IMR-90 (cell line): ENCODE data around the gene NDOR1. TPM values are rescaled to one million over a fixed set of nuclear protein-coding genes. Genes with fewer than 3 reads are reported as not detected.

Experiments
- ATAC-seq: fragments of 200-7000 bp; cut with Tn5 transposase; 2 replicates; pipeline ENCODE4 v1.9.1; 2020; ENCODE audit warnings: low read depth, mild to moderate bottlenecking, moderate library complexity
- BruUV-seq: library from RNA; stranded (reverse); fragments of 400-500 nt; replicated peaks from 2 replicates; lab custom pipeline; 2021; lab: Mats Ljungman, UMichigan
- CTCF ChIA-PET: fragments of 300-600 bp; formaldehyde crosslinking; extraction: SDS; loops from one replicate; lab custom pipeline; 2021; ENCODE audit warnings: antibody characterized with exemption; lab: Yijun Ruan, JAX
- POLR2A ChIA-PET: fragments of 300-600 bp; sonication (Branson Sonifier 250); formaldehyde crosslinking; loops from one replicate; lab custom pipeline; 2022; ENCODE audit warnings: antibody characterized with exemption; ENCODE audit not compliant: unreplicated experiment; lab: Charles Lee
- DNase-seq: peaks from one replicate; pipeline ENCODE4 v3.0.0; 2013
- H2AFZ ChIP-seq: replicated peaks from 2 replicates; pipeline ENCODE3; 2013; ENCODE audit warnings: low read length, mild to moderate bottlenecking; ENCODE audit not compliant: poor library complexity
- H2AK5ac ChIP-seq: 2 replicates; pipeline ENCODE4 v1.6.1; 2013; ENCODE audit warnings: low read depth, low read length, inconsistent platforms
- H2AK9ac ChIP-seq: replicated peaks from 2 replicates; pipeline ENCODE3; 2013; ENCODE audit warnings: mild to moderate bottlenecking, low read depth, low read length, moderate library complexity; ENCODE audit not compliant: poor library complexity
- H2BK120ac ChIP-seq: 2 replicates; pipeline ENCODE4 v1.6.1; 2013; ENCODE audit warnings: low read depth, low read length, inconsistent platforms
- H2BK15ac ChIP-seq: 3 replicates; pipeline ENCODE4 v1.6.1; 2013; ENCODE audit warnings: low read depth, low read length, inconsistent platforms
- H2BK20ac ChIP-seq: 2 replicates; pipeline ENCODE4 v1.6.1; 2013; ENCODE audit warnings: low read depth, mild to moderate bottlenecking, inconsistent platforms, low read length, moderate library complexity
- H2BK5ac ChIP-seq: 2 replicates; pipeline ENCODE4 v1.6.1; 2013; ENCODE audit warnings: mild to moderate bottlenecking, low read depth, low read length, inconsistent platforms; ENCODE audit not compliant: poor library complexity, severe bottlenecking
- H3K14ac ChIP-seq: replicated peaks from 2 replicates; pipeline ENCODE4 v1.6.1; 2013; ENCODE audit warnings: low read depth, low read length, inconsistent platforms
- H3K18ac ChIP-seq: 2 replicates; pipeline ENCODE4 v1.6.1; 2013; ENCODE audit warnings: low read depth, low read length, control low read depth
- H3K23ac ChIP-seq: 2 replicates; pipeline ENCODE4 v1.6.1; 2013; ENCODE audit warnings: low read depth, low read length, inconsistent platforms
- H3K27ac ChIP-seq: 2 replicates; pipeline ENCODE4 v1.5.1; 2013; ENCODE audit warnings: mild to moderate bottlenecking, control low read depth, low read length; ENCODE audit not compliant: insufficient read depth
- H3K27me3 ChIP-seq: 2 replicates; pipeline ENCODE4 v1.6.1; 2013; ENCODE audit warnings: low read length; ENCODE audit not compliant: control insufficient read depth, insufficient read depth
- H3K36me3 ChIP-seq: 2 replicates; pipeline ENCODE4 v1.6.1; 2013; ENCODE audit warnings: low read length, mixed read lengths; ENCODE audit not compliant: control insufficient read depth, insufficient read depth
- H3K4ac ChIP-seq: 2 replicates; pipeline ENCODE4 v1.6.1; 2013; ENCODE audit warnings: low read depth, low read length, inconsistent platforms
- H3K4me1 ChIP-seq: 2 replicates; pipeline ENCODE4 v1.6.1; 2013; ENCODE audit warnings: low read length, mixed read lengths; ENCODE audit not compliant: control insufficient read depth, insufficient read depth
- H3K4me2 ChIP-seq: 2 replicates; pipeline ENCODE4 v1.6.1; 2013; ENCODE audit warnings: low read depth, mild to moderate bottlenecking, control low read depth, low read length, moderate library complexity
- H3K4me3 ChIP-seq: 2 replicates; pipeline ENCODE4 v1.5.1; 2013; ENCODE audit warnings: low read depth, mild to moderate bottlenecking, control low read depth, low read length, moderate library complexity; ENCODE audit not compliant: insufficient read depth
- H3K56ac ChIP-seq: 2 replicates; pipeline ENCODE4 v1.6.1; 2013; ENCODE audit warnings: low read length, inconsistent platforms; ENCODE audit not compliant: insufficient read depth; ENCODE audit errors: extremely low read depth
- H3K79me1 ChIP-seq, 2 experiments: 2 replicates each; pipeline ENCODE4 v1.6.1; 2013; ENCODE audit warnings: low read length in 2 of 2, inconsistent platforms in 1 of 2, low read depth in 1 of 2
- H3K9ac ChIP-seq: 2 replicates; pipeline ENCODE4 v1.6.1; 2013; ENCODE audit warnings: low read depth, low read length, control low read depth
- H3K9me1 ChIP-seq: 2 replicates; pipeline ENCODE4 v1.6.1; 2013; ENCODE audit warnings: low read length, inconsistent platforms; ENCODE audit not compliant: insufficient read depth
- H3K9me3 ChIP-seq: 2 replicates; pipeline ENCODE4 v1.6.1; 2013; ENCODE audit warnings: low read length; ENCODE audit not compliant: control insufficient read depth, insufficient read depth
- H4K20me1 ChIP-seq: 2 replicates; pipeline ENCODE4 v1.6.1; 2013; ENCODE audit warnings: low read length, inconsistent platforms; ENCODE audit not compliant: insufficient read depth
- H4K5ac ChIP-seq: 2 replicates; pipeline ENCODE4 v1.6.1; 2013; ENCODE audit warnings: mild to moderate bottlenecking, low read depth, low read length, control low read depth
- H4K8ac ChIP-seq, 2 experiments: 2 replicates each; pipeline ENCODE4 v1.6.1; 2013; ENCODE audit warnings: low read depth in 2 of 2, low read length in 2 of 2, control low read depth in 1 of 2, inconsistent platforms in 1 of 2
- H4K91ac ChIP-seq: 2 replicates; pipeline ENCODE4 v1.6.1; 2013; ENCODE audit warnings: low read depth, low read length, inconsistent platforms; ENCODE audit not compliant: insufficient read depth
- FOS ChIP-seq: fragments of 150-350 bp; IDR thresholded peaks from 2 replicates; pipeline ENCODE4 v1.6.1; 2016; ENCODE audit warnings: low read depth, low read length
- RAD21 ChIP-seq: IDR thresholded peaks from 2 replicates; pipeline ENCODE4 v1.6.1; 2012; ENCODE audit warnings: low read length, improper control_type of control experiment
- WGBS, 2 experiments: methylation state at CpG; one replicate each; pipeline versions ENCODE4 v1.1.5 to v1.1.7; 2013; ENCODE audit warnings: missing lambda C conversion rate in 2 of 2; ENCODE audit not compliant: insufficient read length in 1 of 2; ENCODE audit errors: extremely low coverage in 2 of 2; 5-methylcytosine and 5-hydroxymethylcytosine counted together
- dilution Hi-C: fragments of 300-500 bp; cut with HindIII; formaldehyde crosslinking; loops from one replicate; pipeline ENCODE4 v1.14.3; 2018; ENCODE audit warnings: low sequenced_read_pairs; ENCODE audit not compliant: unreplicated experiment
- in situ Hi-C: fragments of 300-500 bp; cut with MboI; formaldehyde crosslinking; loops from 3 replicates; pipeline ENCODE4 v1.14.3; 2019; ENCODE audit warnings: low sequenced_read_pairs, inconsistent platforms, mixed read lengths
- intact Hi-C: fragments of 100-400 bp; cut with micrococcal nuclease; formaldehyde crosslinking; loops from 2 replicates; pipeline ENCODE4 v1.10.0; 2022
- polyA plus RNA-seq, 3 experiments: library from polyadenylated mRNA; depleted of rRNA; stranded (reverse); fragments of >200 nt; gene quantifications; 2 replicates each; pipeline ENCODE4 v1.2.3, GENCODE V29; 2012; ENCODE audit warnings: low replicate concordance in 1 of 3
- total RNA-seq: library from RNA; depleted of rRNA; stranded (reverse); fragments of >200 nt; gene quantifications from 2 replicates; pipeline ENCODE4 v1.2.3, GENCODE V29; 2012

Gene NDOR1
- total and polyA plus RNA-seq, 2 of the 4 experiments (the other 2 are of a cell fraction) = 0.90 to 10.6 TPM

DNA sequence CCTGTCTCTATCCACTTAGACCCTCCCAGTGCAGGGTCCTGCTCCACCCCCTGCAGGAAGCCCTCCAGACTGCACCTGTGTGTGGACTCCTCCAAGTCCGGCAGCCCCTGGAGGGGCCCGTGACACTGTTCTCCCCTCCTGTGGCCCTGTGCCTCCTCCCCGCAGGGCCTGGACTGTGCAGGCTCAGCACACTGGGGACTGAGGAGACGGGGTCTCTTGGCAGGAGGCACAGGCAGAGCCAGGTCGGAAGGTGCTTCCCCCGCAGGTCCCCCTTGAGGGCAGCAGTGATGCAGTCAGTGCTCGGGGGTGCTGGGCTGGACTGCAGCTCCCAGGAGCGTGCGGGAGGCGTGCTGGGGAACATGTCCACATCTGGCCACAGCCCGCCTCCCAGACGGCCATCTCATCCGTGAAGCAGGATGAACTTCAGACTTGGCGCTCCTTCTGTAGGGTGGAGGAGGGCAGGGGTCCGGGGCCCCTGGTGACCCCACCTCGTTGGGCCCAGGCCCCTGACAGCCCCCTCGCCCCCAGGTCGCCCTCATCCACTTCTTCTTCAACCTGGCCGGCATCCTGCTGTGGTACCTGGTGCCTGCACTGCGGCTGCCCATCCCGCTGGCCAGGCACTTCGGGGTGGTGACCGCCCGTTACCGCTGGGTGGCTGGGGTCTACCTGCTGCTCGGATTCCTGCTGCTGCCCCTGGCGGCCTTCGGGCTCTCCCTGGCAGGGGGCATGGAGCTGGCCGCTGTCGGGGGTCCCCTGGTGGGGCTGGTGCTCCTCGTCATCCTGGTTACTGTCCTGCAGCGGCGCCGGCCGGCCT is 30.1 kb downstream of the NDOR1 start:
- intact Hi-C loops (no loop called here), in situ Hi-C loops (no loop called here), dilution Hi-C loops (no loop called here)
- Histone ChIP-seq H4K91ac (no peak overlapping the region), H2AK5ac (no peak overlapping the region), H3K36me3 (no peaks in the 10 kb centered on the region), H3K56ac (no peak overlapping the region), H3K9me3 (no peaks in the 10 kb centered on the region), H4K8ac (no peak overlapping the region), H2AFZ (no peak overlapping the region), H3K27ac (no peak overlapping the region), H3K4me1 (peaks cover 5% of the 10 kb centered on the region; the same call in 1 of the 2 replicates), H3K79me1 (peaks cover 8 to 27% of the 10 kb centered on the region in 2 experiments; a peak in 3 of 4 replicates), H3K18ac (no peak overlapping the region), H3K4me2 (no peak overlapping the region), H3K4me3 (no peak overlapping the region), H2AK9ac (peak overlapping the region; percentile 89), H4K20me1 (peaks cover 6% of the 10 kb centered on the region; the same call in 1 of the 2 replicates), H2BK120ac (no peak overlapping the region), H3K9ac (no peak overlapping the region), H2BK5ac (no peak overlapping the region), H3K14ac (no peak overlapping the region), H4K5ac (no peak overlapping the region), H3K23ac (no peak overlapping the region), H3K9me1 (no peaks in the 10 kb centered on the region), H2BK15ac (no peak overlapping the region), H3K27me3 (0 out of 2 replicates have a peak, but pooled peaks cover 1% of the 10 kb centered on the region), H3K4ac (no peak overlapping the region), H2BK20ac (no peak overlapping the region)
- CTCF ChIA-PET = no interaction called here
- ATAC-seq = no peak
- TF ChIP-seq RAD21 (no peak), FOS (no peak)
- DNase-seq = no peak
- 72% methylated on average over 12 of the region's 35 CpGs; no CpG with 5 or more reads in 1 of the 2 experiments for WGBS, 2 experiments
- POLR2A ChIA-PET = interaction anchor here (0.5 kb wide), 1 partner anchor 21 kb away, joined by 3 read pairs; no protein-coding TSS in a partner anchor
- no TSS peak for BruUV-seq
